Measurements from ENCODE around the gene LYZL4. TPM values are rescaled to one million over a fixed set of nuclear protein-coding genes. Genes with fewer than 3 reads are reported as not detected.

The LYZL4 gene
- total and polyA plus RNA-seq, 4 donors: not detected

- 25% methylated on average over 1 of the region's 1 CpG for WGBS
- no peaks in the 10 kb centered on the region for H3K4me1 ChIP-seq (ENCODE audit: control insufficient read depth in 4 of 4, insufficient read depth in 4 of 4, low read length in 3 of 4)
Observed at GRCh38 chr3:42368861-42369260, 41.5 kb downstream of the LYZL4 start.

GRCh38 chr3:42367903-42368302 is 42.5 kb downstream of the LYZL4 start:
- H3K4me3 ChIP-seq (ENCODE audit: low read depth in 1 of 3, low read length in 3 of 3): no peak overlapping the region
- H3K36me3 ChIP-seq (ENCODE audit: control insufficient read depth in 4 of 4, insufficient read depth in 3 of 4, low read depth in 1 of 4, low read length in 3 of 4): no peaks in the 10 kb centered on the region
- TF ChIP-seq RAD21 (IDR thresholded peaks at IDR 0.05) (no peak), FOXA2 (IDR thresholded peaks at IDR 0.05) (no peak), GABPA (IDR thresholded peaks at IDR 0.05 in 1 of 2, conservative IDR thresholded peaks at IDR 0.05 in 1 of 2) (no peak), EGR1 (IDR thresholded peaks at IDR 0.05; ENCODE audit: low read depth in 2 of 2) (no peak), NR2F2 (IDR thresholded peaks at IDR 0.05) (no peak), CTCF (IDR thresholded peaks at IDR 0.05; ENCODE audit: low read depth, low read length, missing input control) (no peak), HNF4G (IDR thresholded peaks at IDR 0.05) (no peak), YY1 (IDR thresholded peaks at IDR 0.05) (no peak), FOXA1 (IDR thresholded peaks at IDR 0.05) (no peak)
- no peak overlapping the region for H3K9ac ChIP-seq (ENCODE audit: low read depth in 1 of 2, low read length in 2 of 2)
- H3K27ac ChIP-seq (ENCODE audit: low read depth in 1 of 2, low read length in 2 of 2): no peak overlapping the region
- no peaks in the 10 kb centered on the region for H3K9me3 ChIP-seq (ENCODE audit: control insufficient read depth in 4 of 4, low read length in 3 of 4)
- WGBS: 63% methylated on average over 4 of the region's 4 CpGs
- DNase-seq (ENCODE audit: low spot score): no peak
- H3K27me3 ChIP-seq (ENCODE audit: control insufficient read depth in 4 of 4, insufficient read depth in 4 of 4, low read length in 3 of 4): no peaks in the 10 kb centered on the region
- no peaks in the 10 kb centered on the region for H3K4me1 ChIP-seq (ENCODE audit: control insufficient read depth in 4 of 4, insufficient read depth in 4 of 4, low read length in 3 of 4)

More at GRCh38 chr3:42368861-42369260, 41.5 kb downstream of the LYZL4 start:
- TF ChIP-seq RAD21 (IDR thresholded peaks at IDR 0.05) (no peak), JUND (IDR thresholded peaks at IDR 0.05) (no peak), HNF4G (IDR thresholded peaks at IDR 0.05) (no peak)
- no peak for DNase-seq (ENCODE audit: low spot score)
- Histone ChIP-seq H3K9ac (ENCODE audit: low read depth in 1 of 2, low read length in 2 of 2) (no peak overlapping the region), H3K36me3 (ENCODE audit: control insufficient read depth in 4 of 4, insufficient read depth in 3 of 4, low read depth in 1 of 4, low read length in 3 of 4) (no peaks in the 10 kb centered on the region), H3K4me3 (ENCODE audit: low read depth in 1 of 3, low read length in 3 of 3) (no peak overlapping the region), H3K27ac (ENCODE audit: low read depth in 1 of 2, low read length in 2 of 2) (no peak overlapping the region), H3K9me3 (ENCODE audit: control insufficient read depth in 4 of 4, low read length in 3 of 4) (no peaks in the 10 kb centered on the region), H3K27me3 (ENCODE audit: control insufficient read depth in 4 of 4, insufficient read depth in 4 of 4, low read length in 3 of 4) (no peaks in the 10 kb centered on the region)

- Histone ChIP-seq H3K9me3 (ENCODE audit: control insufficient read depth in 4 of 4, low read length in 3 of 4) (no peaks in the 10 kb centered on the region), H3K27ac (ENCODE audit: low read depth in 1 of 2, low read length in 2 of 2) (no peak overlapping the region), H3K36me3 (ENCODE audit: control insufficient read depth in 4 of 4, insufficient read depth in 3 of 4, low read depth in 1 of 4, low read length in 3 of 4) (no peaks in the 10 kb centered on the region), H3K9ac (ENCODE audit: low read depth in 1 of 2, low read length in 2 of 2) (no peak overlapping the region), H3K27me3 (ENCODE audit: control insufficient read depth in 4 of 4, insufficient read depth in 4 of 4, low read length in 3 of 4) (no peaks in the 10 kb centered on the region), H3K4me3 (ENCODE audit: low read depth in 1 of 3, low read length in 3 of 3) (no peak overlapping the region), H3K4me1 (ENCODE audit: control insufficient read depth in 4 of 4, insufficient read depth in 4 of 4, low read length in 3 of 4) (no peaks in the 10 kb centered on the region)
- TF ChIP-seq JUND (IDR thresholded peaks at IDR 0.05): no peak
- TF ChIP-seq FOXA1 (IDR thresholded peaks at IDR 0.05): no peak
- TF ChIP-seq EGR1 (IDR thresholded peaks at IDR 0.05; ENCODE audit: low read depth in 2 of 2): no peak
- TF ChIP-seq ZBTB33 (IDR thresholded peaks at IDR 0.05): no peak
- no peak for TF ChIP-seq FOXA2 (IDR thresholded peaks at IDR 0.05)
- TF ChIP-seq REST (IDR thresholded peaks at IDR 0.05): no peak
- no peak for TF ChIP-seq MAX (IDR thresholded peaks at IDR 0.05)
- TF ChIP-seq HNF4A (conservative IDR thresholded peaks at IDR 0.05): no peak
- no peak for TF ChIP-seq NR2F2 (IDR thresholded peaks at IDR 0.05)
- no peak for TF ChIP-seq RXRA (IDR thresholded peaks at IDR 0.05)
- no peak for TF ChIP-seq TAF1 (conservative IDR thresholded peaks at IDR 0.05)
- no peak for TF ChIP-seq ATF3 (IDR thresholded peaks at IDR 0.05)
- TF ChIP-seq YY1 (IDR thresholded peaks at IDR 0.05): no peak
- no peak for DNase-seq (ENCODE audit: low spot score)
- 28% methylated on average over 3 of the region's 3 CpGs for WGBS
Observed at GRCh38 chr3:42366550-42366949, 43.9 kb downstream of the LYZL4 start.

Measured in liver (tissue), 9 donors.